A673 (cell line): ENCODE measurements around the gene FFAR2. TPM values are rescaled to one million over a fixed set of nuclear protein-coding genes. Genes with fewer than 3 reads are reported as not detected.
"Not testable (repeated sequence)": the region's sequence is repeated elsewhere in the genome, so short reads cannot be mapped to it uniquely, and the experiment has no call there.

Source experiments
- BruUV-seq: library from RNA; stranded (reverse); fragments of 400-500 nt; replicated peaks from 2 replicates; lab custom pipeline; 2021; lab: Mats Ljungman, UMichigan
- CTCF ChIA-PET: fragments of 300-600 bp; sonication (Branson Sonifier 250); formaldehyde crosslinking; loops from one replicate; lab custom pipeline; 2022; ENCODE audit warnings: antibody characterized with exemption; lab: Charles Lee
- POLR2A ChIA-PET: fragments of 300-600 bp; sonication (Branson Sonifier 250); formaldehyde crosslinking; loops from one replicate; lab custom pipeline; 2022; ENCODE audit warnings: antibody characterized with exemption; ENCODE audit not compliant: low non-redundant PET; lab: Charles Lee
- DNase-seq: peaks from one replicate; pipeline ENCODE4 v3.0.0-alpha.2; 2015; ENCODE audit warnings: low spot score
- H3K27ac ChIP-seq: fragments of 200-600 bp; sonication (generic); 2 replicates; pipeline ENCODE4 v1.5.1; 2016; ENCODE audit warnings: mixed run types, low read depth, mild to moderate bottlenecking, mixed read lengths, antibody characterized with exemption, low read length; ENCODE audit not compliant: poor library complexity, severe bottlenecking
- H3K27me3 ChIP-seq: fragments of 200-600 bp; sonication (generic); replicated peaks from 2 replicates; pipeline ENCODE4 v1.6.1; 2017; ENCODE audit warnings: mixed run types, low read depth, mild to moderate bottlenecking, mixed read lengths, antibody characterized with exemption, low read length; ENCODE audit not compliant: insufficient read depth, poor library complexity
- H3K36me3 ChIP-seq: fragments of 200-600 bp; sonication (generic); 2 replicates; pipeline ENCODE4 v1.6.1; 2016; ENCODE audit warnings: mixed run types, mild to moderate bottlenecking, mixed read lengths, antibody characterized with exemption, low read length; ENCODE audit not compliant: insufficient read depth, poor library complexity, severe bottlenecking
- H3K4me1 ChIP-seq: fragments of 200-600 bp; sonication (generic); 2 replicates; pipeline ENCODE4 v1.6.1; 2017; ENCODE audit warnings: mixed run types, mild to moderate bottlenecking, mixed read lengths, antibody characterized with exemption, low read length; ENCODE audit not compliant: insufficient read depth, poor library complexity, severe bottlenecking
- H3K4me3 ChIP-seq: fragments of 200-600 bp; sonication (generic); 2 replicates; pipeline ENCODE4 v1.5.1; 2016; ENCODE audit warnings: low read depth, mixed run types, mild to moderate bottlenecking, mixed read lengths, low read length; ENCODE audit not compliant: poor library complexity, severe bottlenecking
- H3K9me3 ChIP-seq: fragments of 200-600 bp; sonication (generic); 2 replicates; pipeline ENCODE4 v1.6.1; 2016; ENCODE audit warnings: mixed run types, low read depth, mild to moderate bottlenecking, mixed read lengths, antibody characterized with exemption, low read length; ENCODE audit not compliant: poor library complexity, severe bottlenecking
- CTCF ChIP-seq: fragments of 300-800, 200-600 bp; sonication (generic); conservative IDR thresholded peaks from 2 replicates; pipeline ENCODE4 v1.5.1; 2017; ENCODE audit warnings: low read depth, mild to moderate bottlenecking, antibody characterized with exemption, low read length, moderate library complexity, mixed read lengths
- EZH2 ChIP-seq: fragments of 200-600 bp; sonication (generic); IDR thresholded peaks from 2 replicates; pipeline ENCODE4 v1.6.1; 2017; ENCODE audit warnings: borderline replicate concordance, low read depth, mild to moderate bottlenecking, mixed read lengths, antibody characterized with exemption, low read length; ENCODE audit not compliant: poor library complexity, severe bottlenecking
- intact Hi-C: fragments of 100-400 bp; cut with micrococcal nuclease; formaldehyde crosslinking; loops from one replicate; pipeline ENCODE4 v1.10.0; 2022; ENCODE audit not compliant: unreplicated experiment
- total RNA-seq: library from RNA; stranded (reverse); gene quantifications from 2 replicates; pipeline ENCODE4 v1.2.3, GENCODE V29; 2021

The FFAR2 gene
- total RNA-seq, 1 experiment from 2014 or later, result not detected

DNA sequence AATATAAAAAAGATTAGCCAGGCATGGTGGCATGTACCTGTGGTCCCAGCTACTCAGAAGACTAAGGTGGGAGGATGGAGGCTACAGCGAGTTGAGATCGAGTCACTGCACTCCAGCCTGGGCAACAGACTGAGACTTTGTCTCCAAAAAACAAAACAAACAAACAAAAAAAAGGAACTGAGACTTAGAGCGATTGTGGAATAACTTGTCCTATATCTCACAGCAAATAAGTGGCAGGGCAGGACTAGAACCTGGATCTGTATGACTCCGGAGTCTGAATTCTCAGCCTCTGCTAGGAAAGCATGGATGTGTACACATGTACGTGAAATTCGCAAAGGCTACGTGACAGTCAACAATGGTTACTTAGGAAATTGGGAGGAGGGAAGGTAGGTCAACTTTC, 22.1 kb downstream of the FFAR2 start:
- intact Hi-C loops, result no loop called here
- Histone ChIP-seq H3K9me3 (no peaks in the 10 kb centered on the region), H3K27ac (no peak overlapping the region), H3K27me3 (no peaks in the 10 kb centered on the region), H3K4me1 (no peaks in the 10 kb centered on the region), H3K4me3 (no peak overlapping the region), H3K36me3 (no peaks in the 10 kb centered on the region)
- no peak for DNase-seq
- no TSS peak for BruUV-seq
- no peak for TF ChIP-seq EZH2
- TF ChIP-seq CTCF, result no peak
- ChIA-PET POLR2A (no interaction called here), CTCF (no interaction called here)

- BruUV-seq, H3K36me3 ChIP-seq, intact Hi-C loops, DNase-seq, H3K27ac ChIP-seq, H3K4me3 ChIP-seq, CTCF ChIA-PET, H3K27me3 ChIP-seq, H3K4me1 ChIP-seq, POLR2A ChIA-PET, H3K9me3 ChIP-seq: not testable (repeated sequence)
Observed at GRCh38 chr19:35471075-35471474, 23.0 kb downstream of the FFAR2 start.

GRCh38 chr19:35471946-35472345, 23.9 kb downstream of the FFAR2 start:
- Histone ChIP-seq H3K4me1 (no peaks in the 10 kb centered on the region), H3K27me3 (no peaks in the 10 kb centered on the region), H3K36me3 (no peaks in the 10 kb centered on the region), H3K9me3 (no peaks in the 10 kb centered on the region), H3K27ac (no peak overlapping the region), H3K4me3 (no peak overlapping the region)
- DNase-seq, result no peak
- CTCF ChIA-PET, result no interaction called here
- intact Hi-C loops, result no loop called here
- TF ChIP-seq CTCF (no peak), EZH2 (no peak)
- BruUV-seq, result no TSS peak
- POLR2A ChIA-PET, result no interaction called here

GRCh38 chr19:35474104-35474503, 26.0 kb downstream of the FFAR2 start:
- Histone ChIP-seq H3K27ac (no peak overlapping the region), H3K9me3 (no peaks in the 10 kb centered on the region), H3K27me3 (no peaks in the 10 kb centered on the region), H3K4me3 (no peak overlapping the region), H3K4me1 (peaks cover 2% of the 10 kb centered on the region), H3K36me3 (no peaks in the 10 kb centered on the region)
- no TSS peak for BruUV-seq
- intact Hi-C loops, result no loop called here
- POLR2A ChIA-PET, result no interaction called here
- CTCF ChIA-PET, result no interaction called here
- DNase-seq, result no peak
- no peak for TF ChIP-seq EZH2
- no peak for TF ChIP-seq CTCF

DNA sequence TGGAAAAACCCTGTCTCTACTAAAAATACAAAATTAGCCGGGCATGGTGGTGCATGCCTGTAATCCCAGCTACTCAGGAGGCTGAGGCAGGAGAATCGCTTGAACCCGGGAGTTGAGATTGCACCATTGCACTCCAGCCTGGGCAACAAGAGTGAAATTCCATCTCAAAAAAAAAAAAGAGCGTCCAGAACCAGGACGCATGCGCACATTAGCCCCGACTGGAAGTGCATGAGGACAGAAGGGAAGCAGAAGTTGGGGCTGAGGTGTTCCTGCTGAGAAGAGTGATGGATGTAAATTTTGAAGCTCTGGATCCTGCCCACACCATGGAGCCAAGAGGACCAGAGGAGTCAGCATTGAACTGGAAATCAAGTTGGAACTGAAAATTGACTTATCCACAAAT, 26.5 kb downstream of the FFAR2 start:
- H3K4me3 ChIP-seq, H3K36me3 ChIP-seq, DNase-seq, H3K9me3 ChIP-seq, POLR2A ChIA-PET, H3K27me3 ChIP-seq, H3K4me1 ChIP-seq, CTCF ChIA-PET, BruUV-seq, H3K27ac ChIP-seq, intact Hi-C loops: not testable (repeated sequence)
